GM18907 (cell line): ENCODE results near the gene NPW.
A peak's percentile ranks its signal among the peaks of the same experiment; 100 is the strongest.
"Not testable (repeated sequence)": the region's sequence is repeated elsewhere in the genome, so short reads cannot be mapped to it uniquely, and the experiment has no call there.

Experiments used
- ATAC-seq: cut with Tn5 transposase; IDR thresholded peaks from one replicate; pipeline ENCODE4 v1.9.1; 2021; ENCODE audit warnings: mild to moderate bottlenecking, moderate library complexity; ENCODE audit not compliant: unreplicated experiment

Gene NPW

DNA sequence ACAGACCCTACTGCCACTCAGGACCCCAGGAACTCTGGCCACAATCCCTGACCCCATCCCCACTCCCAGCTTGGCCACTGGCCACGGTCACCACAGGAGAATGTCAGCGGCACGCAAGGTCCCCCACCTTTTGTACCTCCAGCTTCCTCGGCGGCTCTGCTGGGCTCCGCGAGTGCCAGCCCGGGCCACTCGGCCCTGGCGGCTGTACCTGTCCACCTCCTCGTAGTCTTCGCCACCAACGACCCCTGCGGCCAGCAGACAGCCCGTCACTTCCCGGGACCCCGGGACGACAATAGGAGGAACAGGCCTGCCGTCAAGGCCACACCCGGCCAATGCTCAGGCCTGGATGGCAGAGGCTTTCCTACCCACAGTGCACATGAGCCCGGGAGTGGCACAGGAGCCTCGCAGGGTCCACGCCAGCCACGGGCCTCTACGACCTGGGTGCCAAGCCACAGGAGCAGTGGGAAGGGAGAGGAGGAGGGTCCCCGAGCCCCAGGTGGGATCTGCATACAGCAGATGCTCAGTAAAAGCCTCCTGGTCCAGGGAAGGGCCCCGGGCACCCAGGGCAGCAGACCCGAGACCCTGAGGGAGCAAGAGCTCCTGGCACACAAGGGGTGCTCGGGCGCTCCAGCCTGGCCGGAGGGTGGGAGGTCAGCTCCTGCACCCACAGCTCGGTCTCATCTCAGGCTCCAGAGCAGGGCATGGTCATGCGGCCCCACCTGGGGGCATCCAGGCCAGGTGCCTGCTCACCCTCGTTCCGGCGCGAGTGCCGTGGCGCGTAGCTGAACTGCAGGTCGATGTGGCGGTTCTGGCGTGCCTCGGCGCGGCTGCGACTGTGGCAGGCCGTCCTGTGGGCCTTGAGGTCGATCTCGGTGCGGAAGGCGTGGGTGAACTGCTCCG, 17.9 kb upstream of the NPW start:
- no peak for ATAC-seq

GRCh38 chr16:2002406-2003230, 17.0 kb upstream of the NPW start:
- no peak for ATAC-seq

GRCh38 chr16:2003231-2003826, 16.3 kb upstream of the NPW start:
- no peak for ATAC-seq

GRCh38 chr16:2003827-2004641, 15.6 kb upstream of the NPW start:
- ATAC-seq, result peak; percentile 59

GRCh38 chr16:2004795-2005517, 14.6 kb upstream of the NPW start:
- ATAC-seq, result no peak

DNA sequence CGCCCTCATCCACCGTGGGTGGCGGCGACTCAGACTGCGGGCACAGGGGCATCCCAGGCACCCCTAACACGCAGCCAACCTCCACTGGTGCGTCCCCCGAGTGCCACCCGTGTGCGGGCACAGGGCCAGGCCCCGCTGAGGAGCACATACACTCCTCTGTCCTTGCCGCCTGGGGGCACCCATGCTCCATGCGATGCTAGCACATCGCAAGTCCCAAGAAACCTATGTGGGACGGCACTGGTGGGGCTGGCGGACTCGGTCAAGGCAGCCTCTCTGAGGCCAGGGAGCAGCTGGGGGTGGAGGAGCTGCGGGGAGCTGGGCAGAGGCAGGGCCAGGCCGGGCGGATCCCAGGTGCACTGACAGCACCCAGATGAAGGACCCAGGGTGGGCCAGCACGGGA, 13.9 kb upstream of the NPW start:
- ATAC-seq, result no peak

DNA sequence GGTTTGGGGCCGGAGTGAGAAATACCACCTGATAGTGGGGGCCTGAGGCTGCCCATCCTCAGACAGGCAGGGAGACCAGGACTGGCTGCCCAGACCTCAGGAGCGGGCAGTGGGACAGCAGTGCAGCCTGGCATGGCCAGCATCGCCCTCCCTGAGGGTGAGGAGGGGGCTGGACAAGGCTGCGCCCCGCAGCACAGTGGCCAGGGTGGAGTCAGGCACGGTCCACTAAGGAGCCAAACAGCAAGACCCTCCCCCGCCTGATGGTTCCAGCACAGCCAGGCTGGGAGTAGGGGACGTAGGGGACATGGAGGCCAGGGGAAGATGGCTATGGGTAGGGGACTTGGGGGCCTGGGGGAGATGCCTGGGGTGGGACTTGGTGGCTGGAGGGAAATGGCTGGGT, 13.3 kb upstream of the NPW start:
- no peak for ATAC-seq

- ATAC-seq, result no peak
Measured at GRCh38 chr16:2007081-2007836, 12.3 kb upstream of the NPW start.

GRCh38 chr16:2008009-2008526, 11.5 kb upstream of the NPW start:
- ATAC-seq, result no peak

DNA sequence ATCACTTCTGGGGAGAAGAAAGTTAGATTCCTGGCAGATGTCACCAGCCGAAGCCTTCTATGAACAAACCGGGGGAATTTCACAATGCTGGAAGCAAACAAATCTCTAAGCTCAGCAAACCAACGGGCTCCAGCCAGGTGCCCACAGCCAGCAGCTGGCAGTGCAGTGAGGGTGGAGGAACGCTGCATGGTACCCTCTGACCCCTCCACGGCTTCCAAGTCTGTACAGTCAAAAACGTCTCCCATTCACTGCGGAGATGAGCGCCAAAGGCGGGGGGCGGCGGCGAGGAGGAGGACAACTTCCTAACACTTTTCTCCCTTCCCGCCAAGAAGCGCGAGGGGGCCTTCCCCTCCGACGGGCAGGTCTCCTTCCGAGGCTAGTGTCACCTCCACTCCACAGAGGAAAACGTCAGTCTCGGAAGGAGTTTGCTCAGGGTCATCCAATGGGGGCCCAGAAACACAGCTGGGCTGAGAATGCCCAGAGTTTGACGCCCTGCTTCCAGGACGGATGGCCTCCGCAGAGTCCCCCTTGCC, 10.9 kb upstream of the NPW start:
- peak; percentile 4 for ATAC-seq

GRCh38 chr16:2009164-2009711, 10.3 kb upstream of the NPW start:
- ATAC-seq, result peak; percentile 34

DNA sequence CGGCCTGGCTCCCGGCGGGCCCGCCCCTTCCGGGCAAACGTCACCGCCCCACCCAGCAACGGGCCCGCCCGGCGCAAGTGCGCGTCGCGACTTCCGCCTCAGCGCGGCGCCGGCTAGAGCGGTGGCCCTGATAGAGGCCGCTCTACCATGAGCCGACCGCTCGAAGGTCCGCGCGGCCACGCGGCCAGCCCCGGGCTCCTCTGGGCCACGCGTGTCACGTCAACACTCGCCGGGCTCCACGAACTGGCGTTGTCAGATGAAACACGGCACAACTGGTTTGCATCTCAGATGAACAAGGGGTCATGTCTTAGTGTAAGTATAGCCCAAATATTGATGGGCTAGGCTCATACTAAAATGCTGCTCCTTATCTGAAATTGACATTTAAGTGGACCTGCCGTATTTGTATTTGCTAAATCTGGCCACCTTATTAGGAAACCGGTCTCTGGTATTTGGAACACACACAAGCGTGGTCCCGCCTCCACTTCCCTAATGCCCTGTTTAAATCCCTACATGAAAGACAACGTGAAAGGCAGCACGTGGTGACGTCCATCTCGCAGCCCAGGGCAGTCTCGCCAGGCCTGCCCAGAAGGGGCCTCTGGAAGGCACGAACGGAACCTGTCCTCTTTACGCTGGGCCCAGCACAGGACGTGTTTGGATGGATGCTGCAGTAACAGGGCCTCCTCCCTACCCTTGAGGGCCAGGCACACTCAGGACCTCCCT, 9.6 kb upstream of the NPW start, which contains the start of gene ZNF598:
Gene ZNF598, minus strand, starts transcription at position 31 of the 720 bp plus-strand sequence.
- peak; percentile 67 for ATAC-seq

- not testable (repeated sequence) for ATAC-seq
Measured at GRCh38 chr16:2011726-2012125, 7.9 kb upstream of the NPW start.

- no peak for ATAC-seq
Measured at GRCh38 chr16:2013527-2013926, 6.1 kb upstream of the NPW start.

GRCh38 chr16:2015117-2015946, 4.3 kb upstream of the NPW start:
- ATAC-seq, result no peak

DNA sequence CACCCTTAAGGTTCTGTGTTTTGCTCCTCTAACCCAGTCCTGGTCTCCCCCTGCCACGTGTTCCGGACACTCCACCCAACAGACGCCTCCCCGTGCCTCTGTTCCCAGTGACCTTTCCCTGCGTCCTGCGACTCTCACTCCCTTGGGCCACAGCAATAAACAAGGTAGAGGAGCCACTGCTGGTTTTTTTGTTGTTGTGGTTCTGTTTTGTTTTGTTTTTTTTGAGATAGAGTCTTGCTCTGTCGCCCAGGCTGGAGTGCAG, 3.7 kb upstream of the NPW start:
- ATAC-seq, result no peak

DNA sequence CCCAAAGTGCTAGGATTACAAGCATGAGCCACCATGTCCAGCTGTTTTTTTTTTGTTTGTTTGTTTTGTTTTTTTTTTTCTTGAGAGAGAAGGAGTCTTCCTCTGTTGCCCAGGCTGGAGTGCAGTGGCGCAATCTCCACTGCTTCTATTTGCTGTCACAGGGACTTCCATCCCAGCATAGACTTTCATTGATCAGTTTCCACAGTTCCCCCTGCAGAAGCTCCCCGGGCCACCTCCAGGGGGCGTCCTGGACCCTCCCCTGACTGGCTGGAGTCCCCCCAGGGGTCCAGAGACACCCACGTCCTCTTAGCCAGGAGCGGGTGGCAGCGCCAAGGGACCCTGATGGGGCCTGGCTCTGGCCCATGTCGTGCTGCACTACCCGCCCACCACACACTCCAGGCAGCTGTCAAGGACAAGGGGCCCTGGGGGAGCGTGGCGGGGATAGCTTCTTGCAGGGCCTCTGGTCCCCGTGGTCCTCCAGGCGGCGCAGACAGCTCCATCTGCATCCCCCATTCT, 3.1 kb upstream of the NPW start:
- ATAC-seq, result no peak
